ENCODE data around the gene S100A1.

- TF ChIP-seq CTCF (IDR thresholded peaks at IDR 0.05), result no peak
- no peak for TF ChIP-seq EZH2 (IDR thresholded peaks at IDR 0.05)
These were observed 44.3 kb upstream of the S100A1 start for GRCh38 chr1:153583976-153584375.
